A673 (cell line): ENCODE data around the gene PLA2G4C.
A peak's percentile ranks its signal among the peaks of the same experiment; 100 is the strongest.

Experiments used
- CTCF ChIP-seq: fragments of 300-800, 200-600 bp; sonication (generic); conservative IDR thresholded peaks from 2 replicates; pipeline ENCODE4 v1.5.1; 2017; ENCODE audit warnings: low read depth, mild to moderate bottlenecking, antibody characterized with exemption, low read length, moderate library complexity, mixed read lengths
- EZH2 ChIP-seq: fragments of 200-600 bp; sonication (generic); IDR thresholded peaks from 2 replicates; pipeline ENCODE4 v1.6.1; 2017; ENCODE audit warnings: borderline replicate concordance, low read depth, mild to moderate bottlenecking, mixed read lengths, antibody characterized with exemption, low read length; ENCODE audit not compliant: poor library complexity, severe bottlenecking

GRCh38 chr19:48006762-48007161, 103.9 kb downstream of the PLA2G4C start:
- no peak for TF ChIP-seq EZH2
- TF ChIP-seq CTCF = peak; percentile 45
